Ishikawa (cell line): ENCODE results near the gene METTL24.

Experiments
- CEBPB ChIP-seq: IDR thresholded peaks from 2 replicates; pipeline ENCODE4 v1.6.1; 2012
- EP300 ChIP-seq: IDR thresholded peaks from 2 replicates; pipeline ENCODE4 v1.6.1; 2012; ENCODE audit warnings: borderline replicate concordance
- FOXM1 ChIP-seq: IDR thresholded peaks from 2 replicates; pipeline ENCODE4 v1.6.1; 2012; ENCODE audit warnings: low read depth, borderline replicate concordance
- NFIC ChIP-seq: IDR thresholded peaks from 2 replicates; pipeline ENCODE4 v1.6.1; 2012
- RAD21 ChIP-seq: IDR thresholded peaks from 2 replicates; pipeline ENCODE4 v1.6.1; 2012; ENCODE audit warnings: low read depth
- REST ChIP-seq: IDR thresholded peaks from 2 replicates; pipeline ENCODE4 v1.6.1; 2012; ENCODE audit warnings: low read depth, mild to moderate bottlenecking
- TAF1 ChIP-seq: IDR thresholded peaks from 2 replicates; pipeline ENCODE4 v1.6.1; 2012; ENCODE audit warnings: low read depth, mild to moderate bottlenecking
- TEAD4 ChIP-seq: IDR thresholded peaks from 2 replicates; pipeline ENCODE4 v1.6.1; 2012
- YY1 ChIP-seq: IDR thresholded peaks from 2 replicates; pipeline ENCODE4 v1.6.1; 2012; ENCODE audit warnings: low read depth
- TF ChIP-seq, protein P1 (sequence below): IDR thresholded peaks from 2 replicates; pipeline ENCODE4 v1.6.1; 2012

DNA sequence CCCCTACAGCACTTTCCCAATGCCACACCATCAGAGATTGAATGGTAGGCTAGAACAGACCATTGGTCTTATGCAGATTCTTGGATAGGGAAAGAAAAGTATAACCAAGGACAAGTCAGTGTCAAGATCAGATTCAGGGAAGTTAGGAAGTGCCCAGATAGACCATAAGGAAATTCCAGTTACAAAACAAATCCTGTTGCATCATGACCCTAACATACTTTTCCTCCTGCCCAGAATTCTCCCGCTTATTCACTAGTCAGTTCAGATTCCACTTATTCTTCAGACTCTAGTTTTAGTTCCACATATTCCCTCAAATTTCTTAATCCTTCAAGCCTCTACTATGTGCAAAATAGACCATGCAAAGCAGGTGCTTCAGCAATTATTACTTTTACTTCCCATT lies 20.7 kb downstream of the METTL24 start:
- TF ChIP-seq FOXM1 (no peak), REST (no peak), TAF1 (no peak), RAD21 (no peak), TEAD4 (no peak), EP300 (no peak), CEBPB (no peak), YY1 (no peak), NFIC (no peak)
- TF ChIP-seq, protein P1, sequence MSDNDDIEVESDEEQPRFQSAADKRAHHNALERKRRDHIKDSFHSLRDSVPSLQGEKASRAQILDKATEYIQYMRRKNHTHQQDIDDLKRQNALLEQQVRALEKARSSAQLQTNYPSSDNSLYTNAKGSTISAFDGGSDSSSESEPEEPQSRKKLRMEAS: no peak
